Raji (cell line): ENCODE results near the gene KCNQ1.

ENCODE experiments used
- POLR2A ChIP-seq: IDR thresholded peaks from 2 replicates; pipeline ENCODE4 v1.6.1; 2011; ENCODE audit warnings: low read depth, low read length, control low read depth; ENCODE audit not compliant: insufficient read depth

KCNQ1 gene

DNA sequence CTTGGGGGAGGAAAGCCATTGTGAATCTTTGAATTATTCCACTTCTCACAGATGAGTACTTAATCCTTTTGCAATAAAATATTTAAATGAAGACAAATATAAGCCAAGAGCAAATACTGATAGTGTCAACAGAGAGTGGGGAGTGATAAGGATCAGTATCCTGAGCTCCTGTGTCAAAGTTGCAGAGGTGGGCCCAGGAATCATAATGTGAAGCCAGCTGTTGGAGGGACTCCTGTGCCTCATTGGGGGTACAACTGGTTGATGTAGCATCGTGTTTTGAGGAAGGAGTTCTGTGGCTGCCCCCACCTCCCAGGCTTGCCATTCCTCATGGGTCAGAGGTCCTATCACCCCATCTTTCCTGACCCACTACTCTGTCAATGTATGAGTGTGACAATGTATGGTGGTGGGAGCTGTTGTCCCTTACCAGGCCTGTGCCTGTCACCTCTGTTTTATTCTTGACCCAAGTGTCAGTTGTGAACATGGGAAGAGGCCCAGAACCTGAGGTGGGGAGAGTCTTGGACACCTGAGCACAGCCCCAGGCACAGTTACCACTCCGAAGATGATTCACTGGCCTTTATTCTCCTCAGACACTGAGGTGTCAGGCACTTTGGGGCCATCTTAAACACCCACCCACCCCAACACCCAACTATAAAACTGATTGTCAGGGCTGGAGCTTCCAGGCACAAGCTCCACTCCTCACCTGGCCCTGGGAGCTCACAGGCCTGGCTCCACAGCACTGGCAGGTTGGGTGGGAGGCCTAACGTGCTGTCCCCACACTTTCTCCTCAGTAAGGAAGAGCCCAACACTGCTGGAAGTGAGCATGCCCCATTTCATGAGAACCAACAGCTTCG is 216.6 kb downstream of the KCNQ1 start:
- TF ChIP-seq POLR2A = no peak

DNA sequence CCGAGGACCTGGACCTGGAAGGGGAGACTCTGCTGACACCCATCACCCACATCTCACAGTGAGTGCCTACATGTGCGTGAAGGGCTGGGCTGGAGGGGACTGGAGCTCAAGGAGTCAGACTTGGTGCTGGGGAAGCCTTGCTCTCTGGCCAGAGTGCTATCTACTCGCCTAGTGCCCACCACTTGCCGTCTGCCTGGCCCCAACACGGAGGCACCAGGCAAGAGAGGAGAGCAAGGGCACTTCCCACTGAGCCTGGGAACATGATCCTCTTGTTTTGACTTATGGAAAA is 217.2 kb downstream of the KCNQ1 start:
- TF ChIP-seq POLR2A = no peak

DNA sequence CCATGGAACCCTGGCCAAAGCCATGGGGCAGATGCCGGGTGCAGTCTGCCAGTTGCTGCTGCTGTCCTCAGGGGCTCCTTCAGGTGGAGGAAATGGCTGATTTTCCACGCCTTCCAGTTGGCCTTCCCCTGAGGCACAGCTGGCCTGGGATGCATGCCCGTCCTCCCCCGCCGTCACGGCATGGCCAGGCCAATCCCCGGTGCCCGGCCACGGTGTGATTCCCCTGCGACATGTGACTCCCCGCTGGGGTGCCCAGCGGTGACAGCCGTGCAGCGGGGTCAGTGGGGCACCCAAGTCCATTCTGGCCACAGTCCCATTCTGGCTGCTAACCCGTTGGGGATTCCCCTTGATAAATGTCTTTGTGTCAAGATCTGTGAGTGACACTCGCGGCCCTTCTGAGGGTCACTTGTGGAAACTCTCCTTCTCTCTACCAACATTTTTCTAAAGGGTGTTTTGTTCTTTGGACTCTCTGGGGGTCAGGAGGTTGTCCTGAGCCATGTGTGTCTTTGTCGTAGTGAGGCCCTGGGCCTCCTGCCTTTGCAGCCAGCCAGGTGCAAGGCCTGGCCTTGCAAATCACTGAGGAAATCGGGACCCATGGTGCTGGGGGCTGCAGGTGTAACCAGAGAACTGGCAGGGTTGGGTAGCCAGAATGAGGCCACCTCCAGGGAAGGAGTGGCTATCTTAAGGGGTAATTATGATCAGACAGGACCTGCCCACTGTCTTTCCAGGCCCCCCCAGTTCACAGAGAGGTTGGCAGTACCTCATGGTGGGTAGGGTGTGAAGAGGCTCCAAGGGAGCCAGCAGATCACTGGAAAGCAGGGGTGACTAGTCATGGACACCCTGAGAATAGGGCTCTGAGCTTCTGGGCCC is 217.9 kb downstream of the KCNQ1 start:
- no peak for TF ChIP-seq POLR2A

DNA sequence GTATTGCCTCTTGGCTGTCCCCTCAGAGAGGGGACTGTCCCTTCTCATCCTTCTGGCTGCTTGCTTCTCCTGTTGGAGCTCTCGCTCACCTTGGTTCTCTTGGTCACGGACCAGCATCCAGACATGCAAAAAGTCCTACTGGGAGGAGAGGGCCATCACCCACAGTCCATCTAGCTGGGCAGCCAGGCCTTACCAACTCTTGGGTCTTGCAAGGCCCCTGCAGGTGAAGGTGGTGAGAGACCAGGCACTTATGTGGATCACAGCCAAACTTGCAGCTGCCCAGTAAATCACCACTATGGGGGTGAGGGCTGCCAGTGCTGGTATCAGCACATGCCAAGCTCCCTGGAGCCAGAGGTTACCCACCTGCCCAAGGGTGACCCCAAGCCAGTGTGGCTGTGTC is 218.7 kb downstream of the KCNQ1 start:
- no peak for TF ChIP-seq POLR2A

DNA sequence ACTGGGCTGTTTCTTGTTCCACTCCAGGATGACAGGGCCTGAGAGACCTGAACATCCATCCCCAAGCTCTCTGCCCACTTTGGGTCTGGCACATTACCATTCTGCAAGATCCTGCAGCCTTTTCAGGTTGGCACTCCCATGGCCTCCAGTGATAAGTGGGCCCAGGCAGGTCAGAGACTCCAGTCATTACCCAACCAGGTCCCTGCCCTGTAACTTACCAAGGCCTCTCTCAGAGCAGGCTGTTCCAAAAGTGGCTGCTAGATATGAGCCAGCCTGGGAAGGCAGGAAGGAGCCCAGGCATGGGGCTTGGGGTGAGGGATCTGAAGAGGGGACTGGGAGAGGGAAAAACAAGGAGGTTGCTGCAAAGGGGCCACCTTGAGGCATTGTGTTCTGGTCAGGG is 219.1 kb downstream of the KCNQ1 start:
- no peak for TF ChIP-seq POLR2A

DNA sequence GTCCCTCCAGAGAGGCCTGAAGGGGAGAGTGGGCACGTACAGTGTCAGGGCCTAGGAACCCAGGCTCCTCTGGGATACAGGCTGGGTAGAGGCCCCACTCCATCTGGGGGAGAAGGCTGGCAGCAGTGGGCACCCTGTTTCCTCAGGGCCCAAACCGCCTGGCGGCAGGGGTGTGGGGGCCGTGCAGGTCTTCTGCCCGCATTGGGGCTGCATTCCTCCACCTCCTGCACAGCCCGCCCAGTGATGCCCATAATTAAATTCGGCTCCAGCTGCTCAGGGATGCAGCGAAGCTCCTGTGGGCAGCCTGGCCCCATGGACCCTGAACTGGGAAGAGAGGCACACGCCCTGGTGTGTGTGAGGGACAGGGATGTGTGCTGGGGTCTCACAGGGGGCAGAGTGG is 219.6 kb downstream of the KCNQ1 start:
- no peak for TF ChIP-seq POLR2A

DNA sequence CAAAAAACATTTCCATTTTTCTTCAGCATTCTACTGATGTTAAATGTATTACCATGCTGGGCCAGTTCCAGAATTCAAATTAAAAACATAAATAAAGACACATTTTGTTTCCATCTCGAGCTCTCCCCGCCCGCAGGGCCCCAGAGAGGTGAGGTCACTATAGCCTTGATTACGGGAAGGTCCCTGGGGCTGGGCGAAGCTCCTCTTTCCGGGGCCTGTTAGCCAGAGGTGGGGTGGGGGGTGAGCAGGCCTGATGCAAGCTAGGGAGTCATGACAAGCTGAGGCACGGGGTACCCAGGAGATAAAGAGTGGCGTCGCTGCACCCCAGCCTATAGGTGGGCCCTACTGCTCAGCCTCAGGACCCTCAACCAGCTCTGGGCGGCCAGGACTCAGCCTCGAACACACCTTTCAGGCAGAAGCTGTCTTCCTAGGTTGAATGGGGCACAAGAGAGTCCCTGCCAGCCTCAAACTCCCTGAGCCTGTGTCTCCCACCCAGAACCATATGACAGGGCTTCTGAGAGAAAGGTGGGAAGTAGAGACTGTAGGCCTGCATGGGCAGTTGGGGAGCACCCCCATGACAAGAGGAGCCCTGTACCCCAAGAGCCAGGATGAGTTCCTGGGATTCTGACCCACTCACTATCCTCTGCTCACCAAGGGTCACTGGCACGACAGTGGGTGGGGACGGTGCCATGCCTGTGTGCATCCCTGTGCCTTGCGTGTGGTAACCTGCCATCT is 220.2 kb downstream of the KCNQ1 start:
- TF ChIP-seq POLR2A = no peak

DNA sequence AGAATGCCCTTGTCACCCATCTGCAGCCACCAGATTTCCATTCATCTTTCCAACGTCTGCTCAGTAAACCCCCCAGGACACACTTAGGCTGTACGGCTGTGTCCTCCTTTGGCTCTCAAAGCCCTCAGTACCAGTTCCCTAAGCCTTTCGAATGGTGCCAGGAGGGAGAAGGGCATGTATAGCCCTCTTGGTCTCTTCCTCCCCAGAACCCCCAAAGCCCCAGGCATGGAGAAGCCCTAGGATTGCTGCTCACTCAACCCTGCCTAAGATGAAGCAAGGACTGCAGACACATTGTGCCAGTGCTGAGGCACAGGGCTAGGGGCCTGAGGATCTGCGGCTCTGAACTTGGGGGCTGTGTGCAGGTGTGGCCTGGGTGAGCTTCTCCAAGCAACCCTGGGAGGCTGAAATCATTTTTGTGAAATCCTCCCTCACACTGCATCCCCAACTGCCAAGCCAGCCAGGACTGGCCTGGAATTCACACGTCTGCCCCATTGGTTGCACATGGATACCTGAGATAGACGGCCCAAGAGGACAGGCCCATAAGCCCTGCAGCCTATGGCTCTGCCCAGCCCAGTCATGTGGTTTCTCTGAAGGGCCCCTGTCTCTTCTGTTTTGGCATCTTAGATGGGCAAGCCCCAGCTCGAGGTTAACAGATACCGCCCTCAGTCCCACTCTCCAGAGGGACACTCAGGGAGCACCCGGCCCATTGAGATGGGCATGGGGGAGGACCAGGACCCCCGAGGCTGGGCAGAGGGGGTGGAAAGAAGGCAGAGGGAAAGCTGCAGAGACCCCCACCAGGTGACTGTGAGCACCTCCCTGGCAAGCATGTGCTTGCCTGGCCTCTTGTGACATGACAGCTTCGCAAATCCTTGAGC is 221.0 kb downstream of the KCNQ1 start:
- TF ChIP-seq POLR2A = no peak

DNA sequence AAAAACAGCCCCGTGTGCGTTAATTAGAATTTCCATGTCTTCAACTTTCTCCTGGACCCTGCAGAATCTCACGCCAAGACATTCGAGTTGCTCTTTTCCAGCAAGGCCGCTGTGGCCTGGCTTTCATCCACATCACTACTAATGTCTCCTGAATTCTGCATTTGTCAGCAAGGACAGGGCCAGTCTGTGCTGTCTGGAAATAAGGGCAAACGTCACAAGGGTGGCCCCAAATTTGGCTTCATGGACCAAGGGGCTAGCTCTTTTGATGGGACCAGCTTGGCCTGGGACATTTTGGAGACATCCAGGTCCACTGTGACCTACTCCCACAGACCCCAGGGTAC is 221.6 kb downstream of the KCNQ1 start:
- no peak for TF ChIP-seq POLR2A

DNA sequence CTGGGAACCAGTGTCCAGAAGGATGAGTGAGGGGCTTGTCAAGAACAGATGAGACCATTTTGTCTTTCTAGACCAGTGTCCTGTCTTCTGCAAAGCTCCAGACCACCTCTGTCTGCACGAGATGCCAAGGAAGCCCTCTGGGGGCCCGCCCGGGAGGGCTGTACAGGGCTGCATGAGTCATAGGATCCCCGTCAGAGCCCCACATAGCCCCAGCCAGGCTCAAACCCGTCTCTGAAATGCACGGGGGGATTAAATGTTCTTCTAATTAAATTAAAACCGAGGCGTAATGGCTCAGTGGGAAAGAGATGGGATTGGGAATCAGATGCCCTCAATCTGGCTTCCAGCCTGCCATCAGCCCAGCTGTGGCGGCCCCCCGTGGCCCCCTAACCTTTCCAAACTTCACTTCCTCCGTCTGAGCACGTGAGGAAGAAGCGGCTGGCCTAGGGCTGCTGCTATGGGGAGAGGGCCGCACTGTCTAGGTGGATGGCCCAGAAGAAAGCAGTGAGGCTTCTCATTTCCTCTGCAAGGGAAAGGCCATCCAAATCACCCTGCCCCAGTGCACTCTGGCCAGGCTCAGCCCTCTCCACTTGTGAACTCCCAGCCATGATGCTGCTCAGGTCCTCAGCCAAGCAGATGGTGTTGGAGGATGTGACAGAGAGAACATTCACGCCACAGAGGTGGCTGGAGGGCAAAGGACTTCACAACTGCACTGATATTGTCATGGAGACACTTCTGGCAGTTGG is 222.2 kb downstream of the KCNQ1 start:
- TF ChIP-seq POLR2A = no peak

DNA sequence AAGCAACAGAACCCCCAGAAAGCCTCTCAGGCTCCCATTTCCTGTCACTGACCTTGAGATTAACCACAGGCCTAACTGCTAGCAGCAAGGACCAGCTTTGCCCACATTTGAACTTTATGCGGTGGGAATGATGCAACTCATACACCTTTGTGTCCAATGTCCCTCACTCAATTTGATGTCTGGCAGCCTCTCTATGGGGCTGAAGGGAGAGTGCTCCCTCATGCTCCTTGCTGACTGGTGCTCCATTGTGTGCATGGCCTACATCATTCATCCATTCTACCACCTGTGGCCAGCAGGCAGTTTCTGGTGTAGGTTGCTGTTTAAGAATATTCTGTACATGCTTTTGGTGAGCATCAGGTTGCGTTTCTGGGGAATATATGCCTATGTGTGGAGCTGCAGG is 223.1 kb downstream of the KCNQ1 start:
- no peak for TF ChIP-seq POLR2A

DNA sequence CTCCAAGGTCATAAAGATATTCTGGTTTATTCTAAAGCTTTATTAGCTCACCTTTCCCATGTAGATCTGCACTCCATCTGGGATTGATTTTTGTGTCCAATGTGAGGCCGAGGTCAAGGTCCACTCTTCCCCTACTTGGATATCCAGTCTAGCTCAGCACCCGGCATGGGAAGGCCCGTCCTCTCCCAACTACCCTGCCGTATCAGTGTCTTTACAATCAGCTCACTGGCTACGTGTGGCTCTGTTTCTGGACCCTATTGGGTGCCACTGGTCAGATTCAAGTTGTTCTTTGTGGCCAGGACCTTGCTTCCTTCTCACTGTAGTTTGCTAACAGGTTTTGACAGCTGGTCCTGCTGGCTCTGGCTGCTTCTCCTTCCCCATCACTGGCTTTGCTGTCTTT is 224.1 kb downstream of the KCNQ1 start:
- TF ChIP-seq POLR2A = no peak

DNA sequence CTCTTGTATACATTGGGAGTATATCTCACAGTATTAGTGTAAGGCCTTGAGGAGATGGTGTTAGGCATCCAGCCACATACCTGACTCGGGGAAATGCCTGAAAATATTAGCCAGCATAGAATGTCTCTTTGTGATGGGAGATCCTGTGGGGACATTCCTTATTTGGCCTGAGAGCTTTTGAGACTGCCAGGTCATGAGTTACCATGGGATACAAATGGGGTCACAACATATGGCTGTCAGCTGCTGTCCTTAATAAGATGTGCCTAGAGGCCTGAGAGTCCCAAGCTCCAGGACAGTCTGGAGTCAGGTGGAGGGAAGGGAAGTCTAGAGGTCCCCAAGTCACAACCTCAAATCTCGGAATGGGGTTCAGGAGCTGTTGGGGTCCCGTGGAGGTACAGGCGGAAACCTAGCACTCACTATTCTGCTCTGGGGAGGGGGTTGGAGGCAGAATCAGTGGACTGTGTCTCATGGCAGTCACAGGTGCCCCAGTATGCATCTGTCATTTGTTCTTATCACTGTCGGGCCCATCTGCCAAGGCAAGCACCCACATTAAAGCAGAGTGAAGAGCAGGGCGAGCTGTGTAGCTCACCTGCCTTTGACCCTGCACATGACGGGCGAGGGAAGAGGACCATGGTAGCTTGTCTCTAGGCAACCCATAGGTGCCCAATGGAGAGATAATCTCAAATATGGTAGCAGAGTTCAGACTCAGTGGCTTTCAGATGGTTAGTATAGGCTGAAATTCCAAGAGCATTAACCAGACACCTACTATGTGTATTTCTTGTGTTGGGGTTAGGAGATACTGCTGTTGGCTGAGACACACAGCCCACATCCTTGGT is 225.0 kb downstream of the KCNQ1 start:
- TF ChIP-seq POLR2A = no peak
